CD4-positive, alpha-beta T cell treated with Interleukin-17A for 4 hours (primary cell): Measurements from ENCODE around the gene CREBZF.
"Not testable (repeated sequence)": the region's sequence is repeated elsewhere in the genome, so short reads cannot be mapped to it uniquely, and the experiment has no call there.

Source experiments
- DNase-seq: peaks from one replicate; pipeline ENCODE4 v3.0.0-alpha.2; 2020; ENCODE audit warnings: mixed read lengths

Gene CREBZF

GRCh38 chr11:85619499-85619898 lies 45.4 kb downstream of the CREBZF start:
- DNase-seq, result no peak

- not testable (repeated sequence) for DNase-seq
Observed at GRCh38 chr11:85611643-85612042, 53.3 kb downstream of the CREBZF start.
